ENCODE results near the gene RALGDS.
"Not testable (repeated sequence)": the region's sequence is repeated elsewhere in the genome, so short reads cannot be mapped to it uniquely, and the experiment has no call there.

The RALGDS gene

DNA sequence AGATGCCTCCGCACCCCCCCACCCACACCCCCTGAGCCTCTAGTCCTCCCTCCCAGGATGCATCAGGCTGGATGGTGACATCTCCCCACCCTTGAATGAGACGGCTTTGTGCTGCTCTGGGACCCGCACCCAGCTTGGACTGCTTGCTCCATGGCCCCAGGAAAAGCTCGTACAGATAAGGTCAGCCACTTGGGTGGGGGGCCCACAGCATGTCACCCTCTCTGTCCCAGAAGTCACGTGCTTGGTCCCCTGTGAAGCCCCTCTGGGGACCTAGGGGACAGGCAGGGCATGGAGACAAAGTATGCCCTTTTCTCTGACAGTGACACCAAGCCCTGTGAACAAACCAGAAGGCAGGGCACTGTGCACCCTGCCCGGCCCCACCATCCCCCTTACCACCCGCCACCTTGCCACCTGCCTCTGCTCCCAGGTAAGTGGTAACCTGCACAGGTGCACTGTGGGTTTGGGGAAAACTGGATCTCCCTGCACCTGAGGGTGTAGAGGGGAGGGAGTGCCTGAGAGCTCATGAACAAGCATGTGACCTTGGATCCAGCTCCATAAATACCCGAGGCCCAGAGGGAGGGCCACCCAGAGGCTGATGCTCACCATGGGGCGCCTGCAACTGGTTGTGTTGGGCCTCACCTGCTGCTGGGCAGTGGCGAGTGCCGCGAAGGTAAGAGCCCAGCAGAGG, 38.9 kb downstream of the RALGDS start:
- not testable (repeated sequence) for H3K4me1 Mint-ChIP-seq; H3K4me3 Mint-ChIP-seq; H3K9me3 Mint-ChIP-seq; H3K27ac Mint-ChIP-seq; H3K36me3 Mint-ChIP-seq (ENCODE audit: low read depth); DNase-seq; H3K27me3 Mint-ChIP-seq (ENCODE audit: low read depth, poor library complexity)

DNA sequence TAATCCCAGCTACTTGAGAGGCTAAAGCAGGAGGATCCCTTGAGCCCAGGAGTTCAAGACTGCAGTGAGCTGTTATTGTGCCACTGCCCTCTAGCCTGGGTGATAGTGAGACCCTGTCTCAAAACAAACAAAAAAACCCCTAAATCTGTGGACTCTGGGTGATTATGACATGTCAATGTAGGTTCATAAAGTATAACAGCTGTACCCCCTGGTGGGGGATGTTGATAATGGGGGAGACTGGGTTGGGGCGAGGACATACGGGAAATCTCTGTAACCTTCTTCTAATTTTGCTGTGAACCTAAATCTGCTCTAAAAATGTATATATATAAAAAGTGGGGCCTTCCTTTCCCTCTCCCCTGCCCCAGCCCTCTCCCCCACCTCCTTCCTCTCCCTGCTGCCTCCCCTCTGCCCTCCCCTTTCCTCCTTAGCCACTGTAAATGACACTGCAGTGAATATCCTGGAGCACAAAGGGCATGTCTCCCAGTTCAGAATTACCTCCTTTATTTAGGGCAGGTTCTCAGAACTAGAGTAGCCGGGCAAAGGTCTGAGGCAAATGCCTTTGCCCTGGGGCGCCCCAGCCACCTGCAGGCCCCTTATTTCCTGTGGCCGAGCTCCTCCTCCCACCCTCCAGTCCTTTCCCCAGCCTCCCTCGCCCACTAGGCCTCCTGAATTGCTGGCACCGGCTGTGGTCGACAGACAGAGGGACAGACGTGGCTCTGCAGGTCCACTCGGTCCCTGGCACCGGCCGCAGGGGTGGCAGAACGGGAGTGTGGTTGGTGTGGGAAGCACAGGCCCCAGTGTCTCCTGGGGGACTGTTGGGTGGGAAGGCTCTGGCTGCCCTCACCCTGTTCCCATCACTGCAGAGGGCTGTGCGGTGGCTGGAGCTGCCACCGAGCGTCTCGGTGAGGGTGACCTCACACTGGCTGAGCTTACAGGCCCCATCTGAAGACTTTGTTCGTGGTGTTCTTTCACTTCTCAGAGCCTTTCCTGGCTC, 40.0 kb downstream of the RALGDS start:
- not testable (repeated sequence) for H3K4me3 Mint-ChIP-seq; H3K27ac Mint-ChIP-seq; H3K27me3 Mint-ChIP-seq (ENCODE audit: low read depth, poor library complexity); DNase-seq; H3K9me3 Mint-ChIP-seq; H3K4me1 Mint-ChIP-seq; H3K36me3 Mint-ChIP-seq (ENCODE audit: low read depth)

DNA sequence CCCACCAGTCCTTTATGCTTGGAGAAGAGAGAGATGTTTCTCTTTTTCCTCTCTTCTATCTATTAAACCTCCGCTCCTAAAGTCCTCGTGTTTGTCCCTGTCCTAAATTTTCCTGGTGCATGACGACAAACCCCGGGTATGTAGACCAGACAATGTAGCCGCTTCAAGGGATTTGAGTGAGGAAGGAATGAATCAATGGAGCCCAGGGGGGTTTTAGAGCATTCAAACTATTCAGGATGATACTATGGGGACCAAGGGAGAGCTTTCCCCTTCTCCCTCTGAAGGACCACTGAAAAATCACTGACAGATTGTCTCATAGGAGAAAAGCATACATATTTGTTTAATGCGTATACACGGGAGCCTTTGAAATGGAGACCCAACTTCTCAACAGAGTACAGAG, 40.9 kb downstream of the RALGDS start:
- H3K4me1 Mint-ChIP-seq: peaks cover 14% of the 10 kb centered on the region
- TF ChIP-seq, protein P1, sequence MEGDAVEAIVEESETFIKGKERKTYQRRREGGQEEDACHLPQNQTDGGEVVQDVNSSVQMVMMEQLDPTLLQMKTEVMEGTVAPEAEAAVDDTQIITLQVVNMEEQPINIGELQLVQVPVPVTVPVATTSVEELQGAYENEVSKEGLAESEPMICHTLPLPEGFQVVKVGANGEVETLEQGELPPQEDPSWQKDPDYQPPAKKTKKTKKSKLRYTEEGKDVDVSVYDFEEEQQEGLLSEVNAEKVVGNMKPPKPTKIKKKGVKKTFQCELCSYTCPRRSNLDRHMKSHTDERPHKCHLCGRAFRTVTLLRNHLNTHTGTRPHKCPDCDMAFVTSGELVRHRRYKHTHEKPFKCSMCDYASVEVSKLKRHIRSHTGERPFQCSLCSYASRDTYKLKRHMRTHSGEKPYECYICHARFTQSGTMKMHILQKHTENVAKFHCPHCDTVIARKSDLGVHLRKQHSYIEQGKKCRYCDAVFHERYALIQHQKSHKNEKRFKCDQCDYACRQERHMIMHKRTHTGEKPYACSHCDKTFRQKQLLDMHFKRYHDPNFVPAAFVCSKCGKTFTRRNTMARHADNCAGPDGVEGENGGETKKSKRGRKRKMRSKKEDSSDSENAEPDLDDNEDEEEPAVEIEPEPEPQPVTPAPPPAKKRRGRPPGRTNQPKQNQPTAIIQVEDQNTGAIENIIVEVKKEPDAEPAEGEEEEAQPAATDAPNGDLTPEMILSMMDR (IDR thresholded peaks at IDR 0.05): no peak
- no peak overlapping the region for H3K4me3 Mint-ChIP-seq
- H3K27me3 Mint-ChIP-seq (ENCODE audit: low read depth, poor library complexity): peaks cover 12% of the 10 kb centered on the region
- no peaks in the 10 kb centered on the region for H3K9me3 Mint-ChIP-seq
- no peak overlapping the region for H3K27ac Mint-ChIP-seq
- no peaks in the 10 kb centered on the region for H3K36me3 Mint-ChIP-seq (ENCODE audit: low read depth)
- DNase-seq: no peak

DNA sequence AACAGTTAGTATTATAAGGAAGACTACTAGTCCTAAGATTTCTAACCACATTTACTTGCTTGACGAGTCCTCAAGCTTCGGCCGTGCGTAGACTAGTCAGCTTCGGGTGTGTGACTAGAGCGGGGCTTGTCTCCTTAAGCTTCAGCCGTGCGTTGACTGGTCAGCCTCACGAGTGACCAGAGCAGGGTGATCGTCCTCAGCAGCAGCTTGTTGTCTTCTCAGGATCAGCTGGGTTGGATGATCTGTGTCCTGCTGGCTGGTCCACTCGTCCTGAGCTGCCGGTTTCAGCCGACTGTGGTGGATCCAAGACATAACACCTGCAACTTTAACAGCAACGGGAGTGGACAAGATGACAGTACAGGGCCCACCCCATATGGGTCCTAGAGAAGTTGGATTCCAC, 42.6 kb downstream of the RALGDS start:
- TF ChIP-seq, protein P1 (IDR thresholded peaks at IDR 0.05): no peak
- peaks cover 17% of the 10 kb centered on the region for H3K27me3 Mint-ChIP-seq (ENCODE audit: low read depth, poor library complexity)
- H3K36me3 Mint-ChIP-seq (ENCODE audit: low read depth): no peaks in the 10 kb centered on the region
- H3K27ac Mint-ChIP-seq: no peak overlapping the region
- no peaks in the 10 kb centered on the region for H3K9me3 Mint-ChIP-seq
- no peak for DNase-seq
- no peak overlapping the region for H3K4me3 Mint-ChIP-seq
- peaks cover 14% of the 10 kb centered on the region for H3K4me1 Mint-ChIP-seq

DNA sequence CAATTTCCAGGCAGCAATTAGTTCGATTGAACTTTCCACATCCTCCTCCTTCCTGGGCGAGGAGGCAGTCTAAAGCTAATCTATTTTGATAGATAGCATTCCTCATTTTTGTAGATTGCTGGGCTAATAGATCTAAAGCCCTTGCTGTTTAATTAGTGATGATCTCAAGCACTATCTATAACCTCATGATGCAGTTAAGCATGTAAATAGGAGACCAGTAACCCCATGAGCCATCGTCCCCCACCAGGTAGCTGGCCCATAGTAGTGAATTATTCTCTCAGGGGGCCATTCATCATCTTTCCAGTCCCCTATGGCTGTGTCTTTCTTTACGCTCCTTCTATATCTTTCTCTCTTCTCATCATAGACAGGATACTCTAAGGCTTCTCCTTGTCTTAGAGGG, 44.3 kb downstream of the RALGDS start:
- TF ChIP-seq, protein P1 (IDR thresholded peaks at IDR 0.05): no peak
- DNase-seq: no peak
- Mint-ChIP-seq H3K4me1 (peaks cover 12% of the 10 kb centered on the region), H3K27ac (no peak overlapping the region), H3K4me3 (no peak overlapping the region), H3K36me3 (ENCODE audit: low read depth) (peaks cover 10% of the 10 kb centered on the region), H3K27me3 (ENCODE audit: low read depth, poor library complexity) (peaks cover 22% of the 10 kb centered on the region), H3K9me3 (no peaks in the 10 kb centered on the region)

DNA sequence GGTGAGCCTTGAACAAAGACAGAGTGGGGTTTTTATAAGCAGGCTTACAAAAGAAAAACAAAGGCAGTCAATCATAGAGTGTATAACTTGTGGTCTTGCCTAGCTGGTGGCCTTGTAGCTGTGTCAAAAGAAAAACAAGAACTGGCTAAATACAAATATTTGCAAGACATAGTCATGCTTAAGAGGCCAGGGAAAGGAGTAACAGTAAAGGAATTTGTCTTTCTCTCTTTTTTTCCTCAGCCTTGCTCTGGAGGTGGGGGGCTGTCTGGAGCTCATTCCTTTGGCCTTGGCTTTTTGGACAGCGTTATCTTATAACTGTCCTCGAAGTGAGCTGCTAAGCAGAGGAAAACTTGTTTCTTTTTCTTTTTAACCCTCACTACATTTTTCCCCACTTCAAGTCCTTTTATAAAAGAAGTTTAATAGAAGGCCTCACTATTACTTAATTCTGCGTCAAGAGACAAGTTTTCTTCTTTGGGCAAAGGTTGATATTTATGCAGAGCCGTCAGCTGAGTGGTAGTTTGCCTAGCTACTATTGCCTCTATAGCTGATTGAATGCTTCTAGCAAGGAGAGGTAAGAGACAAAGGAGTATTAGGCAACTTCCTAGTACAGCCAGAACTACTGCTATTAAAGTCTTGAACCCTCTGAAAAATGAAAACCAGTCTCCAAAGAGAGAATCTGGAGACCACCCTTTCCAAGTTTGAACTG, 45.0 kb downstream of the RALGDS start:
- H3K27me3 Mint-ChIP-seq (ENCODE audit: low read depth, poor library complexity): peaks cover 23% of the 10 kb centered on the region
- no peaks in the 10 kb centered on the region for H3K9me3 Mint-ChIP-seq
- H3K27ac Mint-ChIP-seq: no peak overlapping the region
- H3K4me3 Mint-ChIP-seq: no peak overlapping the region
- H3K4me1 Mint-ChIP-seq: peaks cover 10% of the 10 kb centered on the region
- H3K36me3 Mint-ChIP-seq (ENCODE audit: low read depth): peaks cover 12% of the 10 kb centered on the region
- no peak for DNase-seq
- TF ChIP-seq, protein P1 (IDR thresholded peaks at IDR 0.05): no peak

All from nephron progenitor cell (in vitro differentiated cells).